ENCODE data around the gene FHOD3.
"Not testable (repeated sequence)": the region's sequence is repeated elsewhere in the genome, so short reads cannot be mapped to it uniquely, and the experiment has no call there.

The FHOD3 gene

GRCh38 chr18:36688020-36688965, 390.8 kb downstream of the FHOD3 start:
- DNase-seq = peak; percentile 64

GRCh38 chr18:36692371-36692770, 394.9 kb downstream of the FHOD3 start:
- DNase-seq = no peak

- no peak for DNase-seq
Measured at GRCh38 chr18:36692921-36693332, 395.4 kb downstream of the FHOD3 start.

GRCh38 chr18:36693931-36694620, 396.6 kb downstream of the FHOD3 start:
- no peak for DNase-seq

- no peak for DNase-seq
Measured at GRCh38 chr18:36695806-36696205, 398.3 kb downstream of the FHOD3 start.

GRCh38 chr18:36697905-36698304, 400.4 kb downstream of the FHOD3 start:
- no peak for DNase-seq

GRCh38 chr18:36700955-36701354, 403.4 kb downstream of the FHOD3 start:
- no peak for DNase-seq

GRCh38 chr18:36702401-36703013, 405.0 kb downstream of the FHOD3 start:
- no peak for DNase-seq

GRCh38 chr18:36704156-36704555, 406.6 kb downstream of the FHOD3 start:
- no peak for DNase-seq

GRCh38 chr18:36706134-36706881, 408.8 kb downstream of the FHOD3 start:
- no peak for DNase-seq

GRCh38 chr18:36708366-36708765, 410.9 kb downstream of the FHOD3 start:
- no peak for DNase-seq

- DNase-seq = no peak
Measured at GRCh38 chr18:36709315-36709714, 411.8 kb downstream of the FHOD3 start.

GRCh38 chr18:36711014-36711725, 413.7 kb downstream of the FHOD3 start:
- DNase-seq = no peak

- DNase-seq = no peak
Measured at GRCh38 chr18:36711813-36712444, 414.4 kb downstream of the FHOD3 start.

GRCh38 chr18:36714476-36714875, 417.0 kb downstream of the FHOD3 start:
- no peak for DNase-seq

- DNase-seq = no peak
Measured at GRCh38 chr18:36717422-36718110, 420.1 kb downstream of the FHOD3 start.

- DNase-seq = no peak
Measured at GRCh38 chr18:36718705-36719328, 421.3 kb downstream of the FHOD3 start.

- no peak for DNase-seq
Measured at GRCh38 chr18:36719630-36720029, 422.1 kb downstream of the FHOD3 start.

- DNase-seq = not testable (repeated sequence)
Measured at GRCh38 chr18:36721351-36721750, 423.8 kb downstream of the FHOD3 start.

GRCh38 chr18:36724169-36724568, 426.7 kb downstream of the FHOD3 start:
- DNase-seq = no peak

- DNase-seq = no peak
Measured at GRCh38 chr18:36724591-36725001, 427.1 kb downstream of the FHOD3 start.
